Endometrial microvascular endothelial cells (primary cell): ENCODE results near the gene CATSPERZ. TPM values are rescaled to one million over a fixed set of nuclear protein-coding genes. Genes with fewer than 3 reads are reported as not detected.

Source experiments
- in situ Hi-C: cut with HindIII; loops from 2 replicates; pipeline ENCODE4 v1.10.0; 2017; ENCODE audit warnings: low sequenced_read_pairs, low pct_unique_long_range_greater_than_20kb; ENCODE audit errors: inconsistent ontology term
- total RNA-seq: library from RNA; depleted of rRNA; stranded (reverse); fragments of >200 nt; gene quantifications from one replicate; pipeline ENCODE4 v1.2.3, GENCODE V29; 2015; ENCODE audit errors: inconsistent ontology term

CATSPERZ gene, protein sequence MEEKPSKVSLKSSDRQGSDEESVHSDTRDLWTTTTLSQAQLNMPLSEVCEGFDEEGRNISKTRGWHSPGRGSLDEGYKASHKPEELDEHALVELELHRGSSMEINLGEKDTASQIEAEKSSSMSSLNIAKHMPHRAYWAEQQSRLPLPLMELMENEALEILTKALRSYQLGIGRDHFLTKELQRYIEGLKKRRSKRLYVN
- 3.5 TPM for total RNA-seq

DNA sequence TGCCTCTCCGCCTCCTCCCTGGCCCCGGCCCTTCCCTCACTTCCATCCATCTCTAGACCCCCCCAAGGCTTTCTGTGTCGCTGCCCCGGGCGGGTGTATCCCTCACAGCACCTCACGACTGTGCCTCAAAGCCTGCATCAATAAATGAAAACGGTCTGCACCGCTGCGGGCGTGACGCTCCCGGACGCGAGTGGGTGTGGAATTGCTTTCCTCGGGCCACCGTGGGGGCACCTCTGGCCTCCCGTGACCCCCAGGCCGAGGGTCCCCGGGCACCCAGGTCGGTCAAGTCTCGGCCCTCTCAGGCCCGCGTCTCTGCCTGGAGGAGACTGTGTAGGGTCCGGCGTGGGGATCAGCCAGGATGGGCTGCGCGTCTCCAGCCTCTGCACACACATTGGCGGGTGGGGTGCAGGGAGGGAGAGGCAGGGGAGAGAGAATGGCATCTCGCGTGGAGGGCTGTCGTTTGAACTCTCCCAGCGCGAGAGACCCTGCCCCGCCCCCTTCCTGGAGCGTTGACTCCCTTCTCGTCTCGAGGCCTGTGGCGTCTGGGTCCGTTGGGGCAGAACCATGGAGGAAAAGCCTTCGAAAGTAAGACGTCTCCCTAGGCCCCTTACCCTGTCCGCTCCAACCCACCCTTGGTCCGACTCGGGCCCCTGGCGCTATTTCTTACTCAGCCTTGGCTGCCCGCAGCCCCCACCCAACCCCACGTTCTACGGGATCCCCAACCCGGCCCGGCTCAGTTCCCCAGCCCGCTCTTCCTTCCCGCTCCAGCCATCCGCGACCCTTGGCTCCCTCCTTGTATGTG is at the start of gene CATSPERZ:
Gene CATSPERZ, plus strand, starts transcription at position 512 of the 802 bp plus-strand sequence. Its CDS starts 53 bp downstream, at position 565.
- in situ Hi-C loops: no loop called here

DNA sequence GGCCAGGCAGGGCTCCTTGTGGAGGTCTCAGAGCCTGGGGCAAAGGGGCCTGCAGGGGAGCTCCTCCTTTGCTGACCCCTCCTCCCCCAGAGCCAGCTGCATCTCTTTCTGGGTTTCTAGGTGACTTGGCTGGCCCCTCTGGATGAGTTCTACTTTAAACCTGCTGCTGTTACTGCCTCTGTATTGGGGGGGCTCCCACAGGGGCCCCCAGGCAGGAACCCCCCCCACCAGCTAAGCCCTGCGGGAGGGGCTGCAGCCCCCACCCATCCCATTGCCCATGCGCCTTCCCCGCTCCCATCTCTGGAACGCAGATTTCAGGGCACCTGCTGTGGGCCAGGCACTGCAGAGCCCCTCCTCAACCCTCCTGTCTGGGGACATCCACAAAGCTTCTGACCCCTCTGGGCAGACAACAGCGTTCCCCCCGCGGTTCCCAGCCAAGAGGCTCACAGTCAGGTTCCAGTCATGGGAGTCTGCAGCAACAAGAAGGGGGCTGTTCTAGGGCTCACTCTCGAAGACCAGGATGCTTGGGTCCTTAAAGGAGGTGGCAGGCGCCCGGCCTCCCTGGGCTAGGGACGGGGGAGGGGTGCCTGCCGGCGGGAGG is 49.6 kb upstream of the CATSPERZ start:
- in situ Hi-C loops: no loop called here

DNA sequence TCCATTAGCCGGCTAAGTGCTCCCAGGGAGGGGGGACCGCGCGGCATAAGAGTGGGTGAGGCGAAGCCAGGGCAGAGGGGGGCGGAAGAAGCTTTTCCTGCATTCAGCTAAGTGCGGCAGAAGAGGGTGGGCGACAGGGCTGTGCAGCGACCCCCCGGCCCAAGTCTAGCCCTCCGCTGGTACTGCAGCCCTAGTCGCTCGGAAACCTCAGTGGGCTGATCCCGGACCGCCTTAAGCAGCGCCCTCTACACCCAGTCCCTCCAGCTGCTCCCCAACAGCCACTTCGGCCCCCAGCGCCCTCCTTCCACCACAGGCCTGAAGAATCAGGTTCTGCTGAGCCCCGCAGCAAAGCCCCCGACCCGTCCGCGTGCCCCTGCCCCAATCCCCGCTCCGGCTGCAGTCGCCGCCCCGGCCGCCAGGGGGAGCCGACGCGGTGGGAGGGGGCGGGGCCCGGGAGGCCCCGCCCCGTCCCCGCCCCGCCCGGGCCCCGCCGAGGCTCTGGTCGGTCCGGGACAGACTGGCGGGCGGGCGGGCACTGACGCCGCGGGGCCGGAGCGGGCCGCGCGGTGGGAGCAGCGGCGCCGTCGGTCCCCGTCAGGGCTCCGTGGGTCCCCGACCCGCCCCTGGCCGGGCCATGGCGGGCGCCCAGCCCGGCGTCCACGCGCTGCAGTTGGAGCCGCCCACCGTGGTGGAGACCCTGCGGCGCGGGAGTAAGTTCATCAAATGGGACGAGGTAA is 49.0 kb upstream of the CATSPERZ start, which contains the start of gene PLCB3:
Gene PLCB3, plus strand, starts transcription at position 515 of the 737 bp plus-strand sequence. Its CDS starts 120 bp downstream, at position 635.
- in situ Hi-C loops: no loop called here

DNA sequence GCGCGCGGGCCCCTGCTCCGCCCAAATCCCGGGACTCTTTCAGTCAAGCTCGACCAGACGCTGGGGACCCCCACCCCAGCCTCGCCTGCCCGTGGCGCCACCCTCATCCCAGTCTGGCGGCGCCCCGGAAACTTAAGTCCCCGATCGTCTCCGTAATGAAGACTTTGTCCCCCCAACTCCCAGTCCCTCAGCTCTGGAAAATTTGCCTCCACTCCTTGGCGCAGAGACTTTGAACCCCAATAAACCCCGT is 48.5 kb upstream of the CATSPERZ start:
- in situ Hi-C loops: no loop called here

DNA sequence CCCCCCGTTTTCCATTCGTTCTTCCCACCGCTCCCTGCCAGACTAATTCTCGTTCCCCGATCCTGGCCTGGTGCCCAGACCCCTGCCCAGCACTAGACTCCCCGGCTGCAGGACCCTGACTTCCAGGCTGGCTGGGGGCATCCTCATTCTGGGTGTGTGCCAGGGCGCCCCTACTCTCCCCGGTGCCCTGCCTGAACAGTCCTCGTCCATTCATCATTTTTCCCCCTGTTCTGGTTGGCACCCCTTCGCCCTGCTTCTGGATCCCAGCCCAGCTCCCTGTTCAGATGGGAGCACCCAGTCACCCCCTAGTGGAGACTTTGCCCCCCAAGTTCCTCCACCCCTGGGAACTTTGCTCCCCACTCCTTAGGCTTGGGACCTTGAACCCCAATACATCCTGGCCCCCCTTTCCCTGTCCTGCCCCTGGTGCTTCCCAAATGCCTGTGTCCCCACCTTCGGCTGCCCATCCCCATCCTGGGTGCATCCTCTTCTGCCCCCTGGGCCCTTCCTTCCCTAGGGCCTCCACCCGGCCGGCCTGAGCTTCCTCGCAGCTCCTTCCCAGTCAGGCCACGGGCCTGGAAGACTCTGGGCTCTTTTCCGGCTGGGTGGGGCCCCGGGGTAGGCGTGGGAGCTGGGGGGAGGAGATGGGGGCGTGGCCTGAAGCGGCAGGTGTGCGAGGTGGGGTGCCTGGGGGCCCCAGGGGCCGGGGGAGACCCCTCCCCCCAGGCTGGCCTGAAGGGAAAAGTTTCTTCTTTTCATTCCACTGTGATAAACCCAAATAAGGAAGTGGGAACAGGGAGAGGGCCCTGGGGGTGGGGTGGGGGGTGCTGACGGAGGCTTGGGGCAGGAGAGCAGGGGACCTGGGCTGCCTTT is 47.9 kb upstream of the CATSPERZ start:
- in situ Hi-C loops: no loop called here

DNA sequence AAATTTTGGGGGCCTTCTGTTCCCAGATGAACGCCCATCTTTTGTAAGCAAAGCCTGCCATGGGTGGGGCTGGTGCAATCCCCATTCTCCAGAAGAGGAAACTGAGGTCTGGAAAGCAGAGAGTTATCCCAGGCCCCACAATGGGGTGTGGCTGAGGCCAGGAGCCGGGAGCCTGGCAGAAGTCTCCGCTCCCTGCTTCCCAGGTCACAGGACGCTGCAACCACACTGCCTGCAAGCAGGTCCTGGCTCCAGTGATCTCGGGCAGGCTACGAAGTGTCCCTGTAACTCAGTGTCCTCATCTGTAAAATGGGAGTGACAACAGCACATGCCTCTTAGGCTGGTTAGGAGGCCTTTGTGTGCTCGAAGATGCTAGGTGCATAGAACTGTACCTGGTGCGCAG is 47.1 kb upstream of the CATSPERZ start:
- in situ Hi-C loops: no loop called here

DNA sequence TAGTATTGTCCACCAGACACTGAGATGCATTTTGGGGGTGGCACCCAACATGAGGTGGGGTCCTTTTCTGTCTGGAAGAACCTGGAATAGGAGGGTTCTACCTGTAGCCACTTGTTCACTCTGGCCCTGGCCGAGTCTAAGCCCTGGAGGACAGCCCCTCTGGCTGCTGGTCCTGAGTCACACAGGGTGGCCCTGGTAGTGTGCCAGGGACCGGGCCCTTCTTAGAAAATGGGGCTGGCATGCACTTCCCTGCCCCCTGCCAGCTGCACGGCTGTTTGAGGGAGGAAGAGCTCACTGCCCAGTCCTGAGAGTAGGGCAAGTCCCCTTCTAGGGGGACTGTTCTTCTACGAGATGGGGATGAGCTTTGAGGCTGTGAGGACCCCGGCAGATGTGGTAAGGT is 46.7 kb upstream of the CATSPERZ start:
- in situ Hi-C loops: no loop called here

DNA sequence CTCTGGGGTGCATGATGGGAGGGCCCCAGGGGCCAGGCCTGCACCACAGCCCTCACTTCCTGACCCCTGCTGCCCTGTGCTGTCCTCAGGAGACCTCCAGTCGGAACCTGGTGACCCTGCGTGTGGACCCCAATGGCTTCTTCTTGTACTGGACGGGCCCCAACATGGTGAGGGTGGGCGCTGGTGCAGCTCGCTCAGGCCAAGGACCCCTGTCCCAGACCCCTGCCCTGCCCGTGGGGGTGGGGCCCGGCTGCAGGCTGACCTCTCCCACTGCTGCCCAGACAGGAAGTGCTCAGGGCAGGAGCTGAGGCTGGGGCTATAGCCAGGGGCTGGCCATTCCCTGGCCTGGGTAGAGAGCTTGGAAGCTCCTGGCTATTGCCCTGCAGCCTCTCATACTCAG is 45.8 kb upstream of the CATSPERZ start:
- in situ Hi-C loops: no loop called here

DNA sequence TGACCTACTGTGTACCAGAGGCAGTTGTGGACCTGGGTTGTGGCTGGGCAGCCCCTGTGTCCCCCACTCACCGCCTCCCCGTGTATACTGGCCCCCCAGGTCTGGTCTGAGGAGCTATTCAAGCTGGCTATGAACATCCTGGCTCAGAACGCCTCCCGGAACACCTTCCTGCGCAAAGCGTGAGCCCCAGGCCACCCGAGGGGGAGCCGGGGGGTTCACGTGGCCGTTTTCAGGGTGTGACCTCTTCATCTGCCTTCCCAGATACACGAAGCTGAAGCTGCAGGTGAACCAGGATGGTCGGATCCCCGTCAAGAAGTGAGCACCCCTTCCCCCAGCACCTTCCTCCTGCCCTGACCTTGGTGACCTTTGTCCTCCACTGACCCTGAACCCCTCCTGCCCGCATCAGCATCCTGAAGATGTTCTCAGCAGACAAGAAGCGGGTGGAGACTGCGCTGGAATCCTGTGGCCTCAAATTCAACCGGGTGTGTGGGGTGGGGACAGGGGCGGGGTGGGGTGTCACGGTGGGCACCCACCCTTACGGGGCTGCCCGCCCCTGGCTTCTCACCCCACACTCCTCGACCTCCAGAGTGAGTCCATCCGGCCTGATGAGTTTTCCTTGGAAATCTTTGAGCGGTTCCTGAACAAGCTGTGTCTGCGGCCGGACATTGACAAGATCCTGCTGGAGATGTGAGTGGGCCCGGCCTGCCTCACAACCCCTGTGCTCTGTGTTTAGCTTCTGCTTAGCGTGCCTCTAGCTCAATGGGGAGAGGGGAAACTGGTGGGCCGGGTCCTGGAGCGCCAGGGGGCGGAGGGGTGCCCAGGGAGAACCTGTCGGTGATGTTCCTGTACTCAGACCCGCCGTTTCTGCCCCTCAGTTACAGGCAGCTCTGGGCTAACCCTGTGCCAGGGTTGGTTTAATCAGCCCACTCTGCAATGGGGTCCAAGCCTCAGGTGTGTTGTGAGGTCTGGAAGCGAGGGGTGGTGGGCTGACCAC is 44.7 kb upstream of the CATSPERZ start:
- in situ Hi-C loops: no loop called here

DNA sequence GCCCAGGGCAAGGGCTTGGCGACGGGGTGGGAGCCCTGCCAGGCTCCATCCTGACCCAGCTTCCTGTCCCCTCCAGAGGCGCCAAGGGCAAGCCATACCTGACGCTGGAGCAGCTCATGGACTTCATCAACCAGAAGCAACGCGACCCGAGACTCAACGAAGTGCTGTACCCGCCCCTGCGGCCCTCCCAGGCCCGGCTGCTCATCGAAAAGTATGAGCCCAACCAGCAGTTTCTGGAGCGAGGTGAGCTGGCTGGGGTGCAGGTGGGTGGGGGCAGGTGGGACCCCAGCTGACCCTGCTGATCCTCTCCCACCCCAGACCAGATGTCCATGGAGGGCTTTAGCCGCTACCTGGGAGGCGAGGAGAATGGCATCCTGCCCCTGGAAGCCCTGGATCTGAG is 43.9 kb upstream of the CATSPERZ start:
- in situ Hi-C loops: no loop called here

DNA sequence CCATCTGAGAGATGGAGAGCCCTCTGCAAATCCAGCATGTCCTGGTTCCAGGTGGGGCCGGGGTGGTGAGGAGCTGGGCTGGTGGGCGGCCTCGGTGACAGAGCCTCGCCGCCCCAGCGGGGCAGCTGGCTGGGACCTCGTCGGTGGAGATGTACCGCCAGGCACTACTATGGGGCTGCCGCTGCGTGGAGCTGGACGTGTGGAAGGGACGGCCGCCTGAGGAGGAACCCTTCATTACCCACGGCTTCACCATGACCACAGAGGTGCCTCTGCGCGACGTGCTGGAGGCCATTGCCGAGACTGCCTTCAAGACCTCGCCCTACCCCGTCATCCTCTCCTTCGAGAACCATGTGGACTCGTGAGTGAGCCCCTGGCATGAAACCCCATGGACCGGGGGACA is 41.8 kb upstream of the CATSPERZ start:
- in situ Hi-C loops: no loop called here

DNA sequence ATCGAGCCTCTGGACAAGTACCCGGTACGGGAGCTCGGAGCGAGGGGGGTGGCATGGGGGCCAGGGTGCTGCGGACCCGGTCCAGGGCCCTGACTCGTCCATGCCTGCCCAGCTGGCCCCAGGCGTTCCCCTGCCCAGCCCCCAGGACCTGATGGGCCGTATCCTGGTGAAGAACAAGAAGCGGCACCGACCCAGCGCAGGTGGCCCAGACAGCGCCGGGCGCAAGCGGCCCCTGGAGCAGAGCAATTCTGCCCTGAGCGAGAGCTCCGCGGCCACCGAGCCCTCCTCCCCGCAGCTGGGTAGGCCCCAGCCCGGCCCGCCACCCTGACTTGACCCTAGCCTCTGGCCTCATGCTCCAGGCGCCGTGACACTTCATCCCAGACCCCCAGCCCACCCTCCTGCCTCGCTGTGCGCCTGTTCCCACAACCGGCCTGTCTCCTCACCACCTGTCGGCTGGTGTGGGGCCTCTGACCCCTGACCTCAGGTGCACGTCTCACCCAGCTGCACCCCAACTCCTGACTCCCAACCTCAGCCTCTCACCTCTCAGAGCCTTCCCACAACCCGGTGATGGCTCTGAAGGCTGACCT is 41.1 kb upstream of the CATSPERZ start:
- in situ Hi-C loops: no loop called here

DNA sequence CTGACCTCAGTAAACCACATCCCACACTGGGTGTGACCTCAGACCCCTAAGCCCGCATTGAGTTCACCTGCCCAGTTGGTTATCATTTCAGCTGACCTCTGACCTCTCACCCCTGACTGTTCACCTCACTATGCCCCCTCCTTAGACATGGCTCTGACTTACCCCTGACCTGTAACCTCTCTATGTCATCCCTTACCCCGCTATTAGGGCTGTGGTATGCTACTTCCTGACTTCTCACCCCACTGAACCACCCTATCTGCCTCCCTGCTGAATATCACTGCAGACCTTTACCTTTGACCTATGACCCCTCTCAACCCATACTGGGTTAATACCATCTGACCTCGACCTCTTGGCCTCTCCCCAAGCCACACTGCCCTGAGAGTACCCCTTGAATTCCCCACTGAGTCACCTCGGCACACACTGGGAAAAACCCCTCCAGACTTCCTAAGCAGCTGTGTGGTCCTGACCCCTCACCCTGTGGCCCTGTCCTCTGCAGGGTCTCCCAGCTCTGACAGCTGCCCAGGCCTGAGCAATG is 40.6 kb upstream of the CATSPERZ start:
- in situ Hi-C loops: no loop called here

DNA sequence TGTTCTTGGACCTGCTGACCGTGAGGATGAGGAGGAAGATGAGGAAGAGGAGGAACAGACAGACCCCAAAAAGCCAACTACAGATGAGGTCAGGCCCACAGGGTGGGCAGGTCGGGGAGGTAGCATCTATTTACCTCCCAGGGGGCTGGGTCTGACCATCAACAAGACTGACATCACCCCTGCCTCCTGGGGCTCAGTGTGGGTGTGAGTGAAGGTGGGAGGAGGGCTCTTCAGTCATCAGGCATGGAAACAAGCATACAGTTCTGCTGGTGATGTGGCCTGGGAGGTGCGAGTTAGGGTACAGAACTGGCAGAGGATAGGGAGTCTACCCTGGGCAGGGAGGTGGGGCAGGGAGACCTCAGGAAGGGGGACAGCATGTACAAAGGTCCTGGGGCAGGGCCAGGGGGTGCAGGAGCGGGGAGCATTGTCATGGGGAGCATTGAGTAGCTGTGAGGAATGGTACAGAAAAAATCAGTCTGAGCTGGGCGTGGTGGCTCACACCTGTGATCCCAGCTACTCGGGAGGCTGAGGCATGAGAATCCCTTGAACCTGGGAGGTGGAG is 39.9 kb upstream of the CATSPERZ start:
- in situ Hi-C loops: no loop called here

DNA sequence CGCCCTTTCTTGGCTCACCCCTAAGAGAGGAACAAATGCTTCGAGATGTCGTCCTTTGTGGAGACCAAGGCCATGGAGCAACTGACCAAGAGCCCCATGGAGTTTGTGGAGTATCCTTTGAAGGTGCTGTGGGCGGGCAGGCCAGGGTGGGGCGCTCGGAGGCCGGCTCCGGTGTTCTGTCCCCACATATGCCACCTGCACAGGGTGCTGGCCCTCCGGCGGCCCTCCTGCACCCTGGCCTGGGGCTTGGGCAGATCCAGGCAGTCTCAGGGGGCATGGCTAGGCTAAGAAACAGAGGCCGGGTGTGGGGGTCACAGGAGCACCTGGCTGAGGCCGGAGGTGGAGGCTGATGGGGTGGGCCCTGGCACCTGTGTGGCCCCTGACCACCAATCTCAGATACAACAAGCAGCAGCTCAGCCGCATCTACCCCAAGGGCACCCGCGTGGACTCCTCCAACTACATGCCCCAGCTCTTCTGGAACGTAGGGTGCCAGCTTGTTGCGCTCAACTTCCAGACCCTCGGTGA is 38.5 kb upstream of the CATSPERZ start:
- in situ Hi-C loops: no loop called here

DNA sequence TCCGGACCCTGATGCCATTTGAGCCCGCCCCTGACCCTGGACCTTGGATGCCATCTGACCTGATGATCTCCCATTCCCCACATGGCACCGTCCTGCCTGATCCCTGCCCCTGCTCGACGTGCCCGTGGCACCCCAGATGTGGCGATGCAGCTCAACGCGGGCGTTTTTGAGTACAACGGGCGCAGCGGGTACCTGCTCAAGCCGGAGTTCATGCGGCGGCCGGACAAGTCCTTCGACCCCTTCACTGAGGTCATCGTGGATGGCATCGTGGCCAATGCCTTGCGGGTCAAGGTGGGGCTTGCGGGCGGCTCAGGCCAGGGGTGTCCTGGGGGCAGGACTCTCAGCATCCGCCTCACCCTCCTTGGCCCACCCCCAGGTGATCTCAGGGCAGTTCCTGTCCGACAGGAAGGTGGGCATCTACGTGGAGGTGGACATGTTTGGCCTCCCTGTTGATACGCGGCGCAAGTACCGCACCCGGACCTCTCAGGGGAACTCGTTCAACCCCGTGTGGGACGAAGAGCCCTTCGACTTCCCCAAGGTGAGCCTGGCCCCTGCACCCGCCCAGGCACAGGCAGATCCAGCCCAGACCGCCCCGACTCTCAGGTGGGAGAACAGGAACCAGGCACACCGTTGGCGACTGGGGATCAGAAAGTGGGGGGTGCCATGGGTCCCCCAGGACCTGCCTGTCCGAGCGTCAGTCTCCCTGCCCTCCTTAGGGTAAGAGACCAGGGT is 37.7 kb upstream of the CATSPERZ start:
- in situ Hi-C loops: no loop called here
